Fibroblast of mammary gland (primary cell): ENCODE results near the gene LTBP1.
"Not testable (repeated sequence)": the region's sequence is repeated elsewhere in the genome, so short reads cannot be mapped to it uniquely, and the experiment has no call there.

Experiments used
- DNase-seq: peaks from one replicate; pipeline ENCODE4 v3.0.0-alpha.2; 2010; ENCODE audit warnings: low read depth
- H3K4me3 ChIP-seq: 2 replicates; pipeline ENCODE4 v1.5.1; 2011; ENCODE audit warnings: low read depth, mild to moderate bottlenecking, low read length, moderate library complexity; ENCODE audit not compliant: control insufficient read depth
- CTCF ChIP-seq: conservative IDR thresholded peaks from 2 replicates; pipeline ENCODE4 v1.5.1; 2011; ENCODE audit warnings: low read depth, low read length, inconsistent platforms; ENCODE audit not compliant: control insufficient read depth, insufficient read depth

The LTBP1 gene

GRCh38 chr2:32962690-32963089 lies 15.9 kb downstream of the LTBP1 start:
- DNase-seq = no peak

GRCh38 chr2:32963941-32964340 lies 17.2 kb downstream of the LTBP1 start:
- no peak for TF ChIP-seq CTCF
- H3K4me3 ChIP-seq = no peak overlapping the region
- DNase-seq = peak; percentile 66

More at GRCh38 chr2:32962690-32963089, 15.9 kb downstream of the LTBP1 start:
- no peak for TF ChIP-seq CTCF
- H3K4me3 ChIP-seq = no peak overlapping the region

GRCh38 chr2:32965523-32966171 lies 18.9 kb downstream of the LTBP1 start:
- no peak for TF ChIP-seq CTCF
- no peak for DNase-seq
- H3K4me3 ChIP-seq = no peak overlapping the region

GRCh38 chr2:32969444-32970162 lies 22.9 kb downstream of the LTBP1 start:
- no peak for DNase-seq
- no peak for TF ChIP-seq CTCF
- H3K4me3 ChIP-seq = no peak overlapping the region

DNA sequence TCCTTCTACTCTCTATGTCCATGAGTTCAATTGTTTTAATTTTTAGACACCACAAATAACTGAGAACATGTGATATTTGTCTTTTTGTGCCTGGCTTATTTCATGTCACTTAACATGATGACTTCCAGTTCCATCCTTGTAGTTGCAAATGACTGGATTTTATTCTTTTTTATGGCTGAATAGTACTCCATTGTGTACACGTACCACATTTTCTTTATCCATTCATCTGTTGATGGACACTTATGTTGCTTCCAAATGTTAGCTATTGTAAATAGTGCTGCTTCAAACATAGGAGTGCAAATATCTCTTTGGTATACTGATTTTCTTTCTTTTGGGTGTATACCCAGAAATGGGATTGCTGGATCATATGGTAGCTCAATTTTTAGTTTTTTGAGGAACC lies 27.0 kb downstream of the LTBP1 start:
- DNase-seq, H3K4me3 ChIP-seq: not testable (repeated sequence)

GRCh38 chr2:32976409-32977063 lies 29.8 kb downstream of the LTBP1 start:
- no peak for DNase-seq
- H3K4me3 ChIP-seq = no peak overlapping the region
- no peak for TF ChIP-seq CTCF

DNA sequence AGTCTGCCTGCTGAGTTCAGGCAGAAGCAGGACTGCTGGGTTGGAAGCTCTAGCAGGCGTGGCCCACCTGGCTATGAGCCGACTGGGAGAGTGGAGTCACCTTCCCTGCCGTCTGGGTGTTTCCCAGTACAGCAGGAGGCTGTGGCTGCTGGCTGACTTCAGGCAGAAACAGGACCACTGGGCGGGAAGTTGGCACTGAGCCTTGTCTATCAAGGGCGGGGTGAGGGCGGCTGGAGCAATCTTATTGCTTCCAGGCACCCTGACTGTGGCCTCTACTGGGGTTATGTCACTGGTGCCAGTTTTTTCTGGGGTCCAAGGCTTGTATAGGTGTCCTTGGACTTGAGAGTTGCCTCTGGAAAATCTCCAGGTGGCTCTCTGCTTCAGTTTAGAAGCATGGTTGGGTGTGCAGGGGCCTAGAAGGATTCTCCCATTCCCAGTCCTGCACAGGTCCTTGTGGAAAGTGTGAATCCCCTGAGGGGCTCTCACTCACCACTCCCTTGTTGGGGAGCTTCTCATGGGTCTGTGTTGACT lies 30.5 kb downstream of the LTBP1 start:
- H3K4me3 ChIP-seq = no peak overlapping the region
- peak; percentile 63 for DNase-seq
- no peak for TF ChIP-seq CTCF
